ENCODE measurements around the gene GRID2. TPM values are rescaled to one million over a fixed set of nuclear protein-coding genes. Genes with fewer than 3 reads are reported as not detected.

The GRID2 gene
- total RNA-seq, 4 donors from 2014 or later, result 0.63 TPM; not detected in 3

GRCh38 chr4:92357966-92358365 is 54.2 kb downstream of the GRID2 start:
- H3K4me3 ChIP-seq, result no peak overlapping the region
- DNase-seq (ENCODE audit: low spot score in 2 of 2), result no peak
- TF ChIP-seq POLR2A (IDR thresholded peaks at IDR 0.05), result no peak
- TF ChIP-seq EP300 (IDR thresholded peaks at IDR 0.05), result no peak
- TF ChIP-seq, protein P1, sequence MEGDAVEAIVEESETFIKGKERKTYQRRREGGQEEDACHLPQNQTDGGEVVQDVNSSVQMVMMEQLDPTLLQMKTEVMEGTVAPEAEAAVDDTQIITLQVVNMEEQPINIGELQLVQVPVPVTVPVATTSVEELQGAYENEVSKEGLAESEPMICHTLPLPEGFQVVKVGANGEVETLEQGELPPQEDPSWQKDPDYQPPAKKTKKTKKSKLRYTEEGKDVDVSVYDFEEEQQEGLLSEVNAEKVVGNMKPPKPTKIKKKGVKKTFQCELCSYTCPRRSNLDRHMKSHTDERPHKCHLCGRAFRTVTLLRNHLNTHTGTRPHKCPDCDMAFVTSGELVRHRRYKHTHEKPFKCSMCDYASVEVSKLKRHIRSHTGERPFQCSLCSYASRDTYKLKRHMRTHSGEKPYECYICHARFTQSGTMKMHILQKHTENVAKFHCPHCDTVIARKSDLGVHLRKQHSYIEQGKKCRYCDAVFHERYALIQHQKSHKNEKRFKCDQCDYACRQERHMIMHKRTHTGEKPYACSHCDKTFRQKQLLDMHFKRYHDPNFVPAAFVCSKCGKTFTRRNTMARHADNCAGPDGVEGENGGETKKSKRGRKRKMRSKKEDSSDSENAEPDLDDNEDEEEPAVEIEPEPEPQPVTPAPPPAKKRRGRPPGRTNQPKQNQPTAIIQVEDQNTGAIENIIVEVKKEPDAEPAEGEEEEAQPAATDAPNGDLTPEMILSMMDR (IDR thresholded peaks at IDR 0.05), result no peak
- H3K4me1 ChIP-seq, result peaks cover 0 to 18% (median 0%) of the 10 kb centered on the region in 4 donors
- no peak overlapping the region for H3K27ac ChIP-seq
- no peaks in the 10 kb centered on the region for H3K36me3 ChIP-seq
- H3K9me3 ChIP-seq, result no peaks in the 10 kb centered on the region
- no peaks in the 10 kb centered on the region for H3K27me3 ChIP-seq
- WGBS, 2 donors, result 91 to 98% methylated on average over 2 of the region's 2 CpGs

- no peak overlapping the region for H3K4me3 ChIP-seq
- no peaks in the 10 kb centered on the region for H3K36me3 ChIP-seq
- peaks cover 0 to 20% (median 0%) of the 10 kb centered on the region in 4 donors for H3K4me1 ChIP-seq
- TF ChIP-seq EP300 (IDR thresholded peaks at IDR 0.05) (no peak), POLR2A (IDR thresholded peaks at IDR 0.05) (no peak)
- TF ChIP-seq, protein P1 (IDR thresholded peaks at IDR 0.05), result no peak
- H3K27ac ChIP-seq, result no peak overlapping the region
- H3K27me3 ChIP-seq, result no peaks in the 10 kb centered on the region
- 72 to 95% methylated on average over 2 of the region's 2 CpGs for WGBS, 2 donors
- no peak for DNase-seq (ENCODE audit: low spot score in 2 of 2)
- H3K9me3 ChIP-seq, result no peaks in the 10 kb centered on the region
Observed at GRCh38 chr4:92359491-92359890, 55.7 kb downstream of the GRID2 start.

DNA sequence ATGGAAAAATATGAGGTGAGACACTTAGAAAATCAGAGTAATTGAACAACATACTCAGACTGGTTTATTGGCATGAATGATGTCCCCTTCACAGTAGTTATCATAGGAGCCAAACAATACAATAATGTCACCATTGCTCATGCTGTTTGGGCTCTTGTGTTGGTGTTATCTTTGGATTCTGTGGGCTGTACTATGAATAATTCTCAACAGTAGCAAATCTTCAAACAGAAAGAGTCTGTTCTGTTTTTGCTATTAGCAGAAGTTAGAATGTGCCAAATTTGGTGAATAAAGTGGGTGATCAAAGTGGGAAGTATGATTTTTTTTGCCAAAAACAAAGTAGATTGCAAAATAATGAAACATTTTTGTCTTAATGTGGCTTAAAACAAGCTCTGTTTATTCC is 58.3 kb downstream of the GRID2 start:
- Histone ChIP-seq H3K4me1 (peaks cover 0 to 20% (median 0%) of the 10 kb centered on the region in 4 donors), H3K4me3 (no peak overlapping the region), H3K36me3 (no peaks in the 10 kb centered on the region), H3K27me3 (no peaks in the 10 kb centered on the region), H3K9me3 (no peaks in the 10 kb centered on the region), H3K27ac (no peak overlapping the region)
- no peak for DNase-seq (ENCODE audit: low spot score in 2 of 2)
- TF ChIP-seq, protein P1 (IDR thresholded peaks at IDR 0.05), result no peak
- TF ChIP-seq POLR2A (IDR thresholded peaks at IDR 0.05) (no peak), EP300 (IDR thresholded peaks at IDR 0.05) (no peak)

GRCh38 chr4:92368653-92369052 is 64.9 kb downstream of the GRID2 start:
- Histone ChIP-seq H3K9me3 (no peaks in the 10 kb centered on the region), H3K4me1 (no peaks in the 10 kb centered on the region), H3K27me3 (no peaks in the 10 kb centered on the region), H3K36me3 (no peaks in the 10 kb centered on the region), H3K27ac (no peak overlapping the region), H3K4me3 (no peak overlapping the region)
- TF ChIP-seq, protein P1 (IDR thresholded peaks at IDR 0.05), result no peak
- no peak for TF ChIP-seq EP300 (IDR thresholded peaks at IDR 0.05)
- TF ChIP-seq POLR2A (IDR thresholded peaks at IDR 0.05), result no peak
- DNase-seq (ENCODE audit: low spot score in 2 of 2), result no peak
- WGBS, 2 donors, result 88 to 90% methylated on average over 4 of the region's 4 CpGs

- H3K9me3 ChIP-seq, result no peaks in the 10 kb centered on the region
- H3K4me3 ChIP-seq, result no peak overlapping the region
- no peaks in the 10 kb centered on the region for H3K4me1 ChIP-seq
- no peak overlapping the region for H3K27ac ChIP-seq
- no peak for TF ChIP-seq EP300 (IDR thresholded peaks at IDR 0.05)
- no peak for TF ChIP-seq POLR2A (IDR thresholded peaks at IDR 0.05)
- no peaks in the 10 kb centered on the region for H3K27me3 ChIP-seq
- H3K36me3 ChIP-seq, result no peaks in the 10 kb centered on the region
- DNase-seq (ENCODE audit: low spot score in 2 of 2), result no peak
Observed at GRCh38 chr4:92381616-92382015, 77.8 kb downstream of the GRID2 start.

DNA sequence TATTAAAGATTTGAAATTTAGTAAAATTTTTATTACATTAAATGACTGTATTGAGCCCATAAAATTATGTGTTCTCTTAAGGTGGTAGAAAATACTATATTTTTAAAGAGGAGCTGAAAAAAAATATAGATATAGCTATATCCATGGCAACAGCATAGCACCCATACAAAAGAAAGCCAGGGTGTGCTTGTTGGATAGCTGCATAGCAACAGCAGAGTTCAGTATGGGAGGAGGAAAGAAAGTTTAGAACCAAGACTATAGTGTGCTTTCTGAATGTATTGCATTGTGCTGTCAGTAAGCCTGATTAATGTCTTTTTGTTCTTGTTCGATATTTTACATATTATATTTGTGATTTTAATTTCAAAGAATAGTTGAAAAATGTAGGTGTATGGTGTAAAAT is 78.4 kb downstream of the GRID2 start:
- TF ChIP-seq, protein P1 (IDR thresholded peaks at IDR 0.05), result no peak
- TF ChIP-seq POLR2A (IDR thresholded peaks at IDR 0.05), result no peak
- no peak for TF ChIP-seq EP300 (IDR thresholded peaks at IDR 0.05)
- H3K4me1 ChIP-seq, result no peaks in the 10 kb centered on the region
- H3K36me3 ChIP-seq, result no peaks in the 10 kb centered on the region
- H3K27ac ChIP-seq, result no peak overlapping the region
- H3K9me3 ChIP-seq, result no peaks in the 10 kb centered on the region
- H3K4me3 ChIP-seq, result no peak overlapping the region
- DNase-seq (ENCODE audit: low spot score in 2 of 2), result no peak
- 58 to 61% methylated on average over 1 of the region's 1 CpG for WGBS, 2 donors
- H3K27me3 ChIP-seq, result no peaks in the 10 kb centered on the region

Data from tibial nerve (tissue), 4 donors.